GM12892 (cell line): ENCODE measurements around the gene TAS2R16.

Source experiments
- POLR2A ChIP-seq: IDR thresholded peaks from 2 replicates; pipeline ENCODE4 v1.6.1; 2011; ENCODE audit warnings: low read depth, low read length, control low read depth
- POLR2AphosphoS5 ChIP-seq: IDR thresholded peaks from 2 replicates; pipeline ENCODE4 v1.6.1; 2011; ENCODE audit warnings: low read depth, low read length, control low read depth
- TAF1 ChIP-seq: IDR thresholded peaks from 2 replicates; pipeline ENCODE4 v1.6.1; 2011; ENCODE audit warnings: low read depth, mild to moderate bottlenecking, control low read depth, low read length, borderline replicate concordance

DNA sequence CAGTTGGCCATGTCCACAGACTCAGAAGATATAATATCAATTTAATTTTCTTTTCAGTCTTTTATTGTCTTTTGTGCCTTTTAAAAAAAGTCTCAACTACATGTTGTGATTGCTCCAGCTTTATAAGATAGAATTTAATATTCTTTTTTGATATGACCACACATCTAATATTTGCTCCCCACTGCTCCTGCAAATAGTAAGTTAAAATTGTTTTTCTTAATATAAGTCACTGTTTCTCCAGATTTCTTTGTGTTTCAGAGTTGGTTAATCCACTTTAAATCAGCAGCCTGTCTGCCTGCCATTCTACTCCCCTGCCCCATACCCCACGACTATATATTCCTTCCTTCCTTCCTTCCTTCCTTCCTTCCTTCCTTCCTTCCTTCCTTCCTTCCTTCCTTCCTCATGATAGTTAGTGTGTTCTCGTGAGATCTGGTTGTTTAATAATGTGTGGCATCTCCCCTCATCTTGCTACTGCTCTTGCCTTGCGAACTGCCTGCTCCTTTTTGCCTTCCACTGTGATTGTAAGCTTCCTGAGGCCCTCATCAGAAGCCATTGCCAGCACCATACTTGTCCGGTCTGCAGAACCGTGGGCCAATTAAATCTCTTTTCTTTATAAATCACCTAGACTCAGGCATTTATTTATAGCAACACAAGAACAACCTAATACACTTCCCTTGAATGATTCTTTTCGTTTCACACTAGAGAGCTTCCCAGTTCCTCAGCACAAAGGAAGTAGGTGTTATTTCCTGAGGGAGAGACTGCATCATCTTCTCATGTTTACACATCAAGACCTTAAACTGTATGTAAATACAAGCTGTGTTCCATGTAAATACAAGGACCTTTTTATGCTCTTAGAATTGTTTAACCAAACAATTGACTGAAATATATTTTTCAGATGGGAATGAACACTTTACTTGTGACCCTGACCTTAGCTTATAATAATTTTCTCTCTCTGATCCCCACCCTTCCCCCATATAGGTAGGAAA, 24.5 kb downstream of the TAS2R16 start:
- TF ChIP-seq POLR2A (no peak), POLR2AphosphoS5 (no peak), TAF1 (no peak)
